Glutamatergic neuron (in vitro differentiated cells): Measurements from ENCODE around the gene MAPRE2. TPM values are rescaled to one million over a fixed set of nuclear protein-coding genes. Genes with fewer than 3 reads are reported as not detected.

Experiments used
- DNase-seq: peaks from one replicate; pipeline ENCODE4 v3.0.0; 2022
- H3K27ac Mint-ChIP-seq: one replicate; pipeline ENCODE4 v1.8.0; 2020; ENCODE audit warnings: mild to moderate bottlenecking, mixed read lengths, inconsistent platforms; ENCODE audit not compliant: unreplicated experiment
- H3K27me3 Mint-ChIP-seq: one replicate; pipeline ENCODE4 v1.8.0; 2020; ENCODE audit warnings: mild to moderate bottlenecking, moderate library complexity, mixed read lengths, inconsistent platforms; ENCODE audit not compliant: unreplicated experiment
- H3K36me3 Mint-ChIP-seq: one replicate; pipeline ENCODE4 v1.8.0; 2020; ENCODE audit warnings: mild to moderate bottlenecking, mixed read lengths, inconsistent platforms; ENCODE audit not compliant: unreplicated experiment
- H3K4me1 Mint-ChIP-seq: one replicate; pipeline ENCODE4 v1.8.0; 2020; ENCODE audit warnings: mild to moderate bottlenecking, low read depth, mixed read lengths, inconsistent platforms; ENCODE audit not compliant: unreplicated experiment
- H3K4me3 Mint-ChIP-seq: one replicate; pipeline ENCODE4 v1.8.0; 2020; ENCODE audit warnings: mild to moderate bottlenecking, mixed read lengths, inconsistent platforms; ENCODE audit not compliant: unreplicated experiment
- H3K9me3 Mint-ChIP-seq: one replicate; pipeline ENCODE4 v1.8.0; 2020; ENCODE audit warnings: mild to moderate bottlenecking, moderate library complexity, mixed read lengths, inconsistent platforms; ENCODE audit not compliant: unreplicated experiment
- total RNA-seq: library from RNA; stranded (reverse); fragmentation: NEBNext Ultra II Directional; extraction: Animal tissue kit (Norgen Biotek cat#: 25700); gene quantifications from one replicate; pipeline ENCODE4 v1.2.1, GENCODE V29; 2021; ENCODE audit not compliant: unreplicated experiment
- TF ChIP-seq, protein P1 (sequence below): fragments of 200-600 bp; sonication (generic); IDR thresholded peaks from one replicate; pipeline ENCODE4 v1.5.0; 2021; ENCODE audit not compliant: partially characterized antibody, unreplicated experiment

Gene MAPRE2
- total RNA-seq, 1 donor from 2014 or later = 127 TPM

- no peaks in the 10 kb centered on the region for H3K27me3 Mint-ChIP-seq
- H3K27ac Mint-ChIP-seq = no peak overlapping the region
- peaks cover 3% of the 10 kb centered on the region for H3K9me3 Mint-ChIP-seq
- peaks cover 17% of the 10 kb centered on the region for H3K4me1 Mint-ChIP-seq
- H3K4me3 Mint-ChIP-seq = no peak overlapping the region
- peaks cover 13% of the 10 kb centered on the region for H3K36me3 Mint-ChIP-seq
- DNase-seq = no peak
- TF ChIP-seq, protein P1, sequence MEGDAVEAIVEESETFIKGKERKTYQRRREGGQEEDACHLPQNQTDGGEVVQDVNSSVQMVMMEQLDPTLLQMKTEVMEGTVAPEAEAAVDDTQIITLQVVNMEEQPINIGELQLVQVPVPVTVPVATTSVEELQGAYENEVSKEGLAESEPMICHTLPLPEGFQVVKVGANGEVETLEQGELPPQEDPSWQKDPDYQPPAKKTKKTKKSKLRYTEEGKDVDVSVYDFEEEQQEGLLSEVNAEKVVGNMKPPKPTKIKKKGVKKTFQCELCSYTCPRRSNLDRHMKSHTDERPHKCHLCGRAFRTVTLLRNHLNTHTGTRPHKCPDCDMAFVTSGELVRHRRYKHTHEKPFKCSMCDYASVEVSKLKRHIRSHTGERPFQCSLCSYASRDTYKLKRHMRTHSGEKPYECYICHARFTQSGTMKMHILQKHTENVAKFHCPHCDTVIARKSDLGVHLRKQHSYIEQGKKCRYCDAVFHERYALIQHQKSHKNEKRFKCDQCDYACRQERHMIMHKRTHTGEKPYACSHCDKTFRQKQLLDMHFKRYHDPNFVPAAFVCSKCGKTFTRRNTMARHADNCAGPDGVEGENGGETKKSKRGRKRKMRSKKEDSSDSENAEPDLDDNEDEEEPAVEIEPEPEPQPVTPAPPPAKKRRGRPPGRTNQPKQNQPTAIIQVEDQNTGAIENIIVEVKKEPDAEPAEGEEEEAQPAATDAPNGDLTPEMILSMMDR = no peak
Measured at GRCh38 chr18:35075132-35075531, 33.9 kb downstream of the MAPRE2 start.

- peaks cover 3% of the 10 kb centered on the region for H3K9me3 Mint-ChIP-seq
- H3K27me3 Mint-ChIP-seq = no peaks in the 10 kb centered on the region
- H3K4me3 Mint-ChIP-seq = no peak overlapping the region
- no peak for DNase-seq
- peaks cover 8% of the 10 kb centered on the region for H3K36me3 Mint-ChIP-seq
- H3K4me1 Mint-ChIP-seq = peaks cover 15% of the 10 kb centered on the region
- H3K27ac Mint-ChIP-seq = no peak overlapping the region
- TF ChIP-seq, protein P1 = no peak
Measured at GRCh38 chr18:35076135-35076924, 35.1 kb downstream of the MAPRE2 start.

GRCh38 chr18:35077937-35078336 lies 36.7 kb downstream of the MAPRE2 start:
- H3K4me3 Mint-ChIP-seq = no peak overlapping the region
- H3K4me1 Mint-ChIP-seq = peaks cover 15% of the 10 kb centered on the region
- no peaks in the 10 kb centered on the region for H3K27me3 Mint-ChIP-seq
- no peak overlapping the region for H3K27ac Mint-ChIP-seq
- H3K36me3 Mint-ChIP-seq = peaks cover 4% of the 10 kb centered on the region
- TF ChIP-seq, protein P1 = no peak
- no peak for DNase-seq
- H3K9me3 Mint-ChIP-seq = no peaks in the 10 kb centered on the region

DNA sequence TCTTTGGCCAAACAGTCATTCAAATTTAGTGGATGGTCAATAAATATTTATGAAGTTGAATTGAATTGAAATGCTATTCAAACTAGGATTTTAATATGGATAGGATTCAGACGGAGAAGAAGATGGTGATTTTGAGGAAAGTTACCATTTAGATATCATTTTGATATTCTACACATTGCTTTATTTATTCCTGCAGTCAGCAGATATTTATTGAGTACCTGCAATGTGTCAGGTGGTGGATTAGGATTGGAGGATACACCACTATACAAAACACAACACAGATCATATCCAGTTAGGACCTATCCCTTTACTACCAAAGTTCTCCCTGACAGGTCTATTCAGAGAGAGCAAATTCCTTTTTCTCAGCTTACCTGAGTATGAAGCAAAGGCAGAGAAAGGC lies 38.8 kb downstream of the MAPRE2 start:
- no peak overlapping the region for H3K4me3 Mint-ChIP-seq
- no peak overlapping the region for H3K27ac Mint-ChIP-seq
- no peaks in the 10 kb centered on the region for H3K9me3 Mint-ChIP-seq
- no peaks in the 10 kb centered on the region for H3K27me3 Mint-ChIP-seq
- DNase-seq = no peak
- H3K4me1 Mint-ChIP-seq = peaks cover 12% of the 10 kb centered on the region
- H3K36me3 Mint-ChIP-seq = peaks cover 4% of the 10 kb centered on the region
- TF ChIP-seq, protein P1 = no peak

- H3K4me1 Mint-ChIP-seq = peaks cover 2% of the 10 kb centered on the region
Measured at GRCh38 chr18:35083174-35083712, 42.0 kb downstream of the MAPRE2 start.

More at GRCh38 chr18:35083174-35083712, 42.0 kb downstream of the MAPRE2 start:
- Mint-ChIP-seq H3K27me3 (no peaks in the 10 kb centered on the region), H3K9me3 (no peaks in the 10 kb centered on the region), H3K36me3 (peaks cover 8% of the 10 kb centered on the region), H3K4me3 (no peak overlapping the region), H3K27ac (no peak overlapping the region)
- TF ChIP-seq, protein P1 = no peak
- DNase-seq = no peak
